K562 (cell line): ENCODE measurements around the gene ZNF800. TPM values are rescaled to one million over a fixed set of nuclear protein-coding genes. Genes with fewer than 3 reads are reported as not detected.

Experiments
- CBX1 ChIP-seq: sonication (generic); IDR thresholded peaks from 2 replicates; pipeline ENCODE4 v1.6.1; 2016; ENCODE audit warnings: antibody characterized with exemption, low read depth, mild to moderate bottlenecking
- CBX8 ChIP-seq: fragments of 200-600 bp; sonication (generic); IDR thresholded peaks from 2 replicates; pipeline ENCODE4 v1.6.1; 2012; ENCODE audit warnings: borderline replicate concordance, mixed run types, low read depth, mild to moderate bottlenecking, moderate library complexity, mixed read lengths, low read length, control low read depth, inconsistent platforms; ENCODE audit not compliant: poor library complexity, severe bottlenecking; ENCODE audit errors: extremely low read depth
- PML ChIP-seq: IDR thresholded peaks from 2 replicates; pipeline ENCODE4 v1.6.1; 2012; ENCODE audit warnings: low read length, inconsistent platforms
- SMARCE1 ChIP-seq: fragments of 450-650 bp; IDR thresholded peaks from 2 replicates; pipeline ENCODE4 v1.7.1; 2016; ENCODE audit warnings: mild to moderate bottlenecking
- ZBTB17 ChIP-seq: fragments of 450-650 bp; formaldehyde crosslinking; IDR thresholded peaks from 2 replicates; pipeline ENCODE4 v1.4.0; 2020; ENCODE audit warnings: mild to moderate bottlenecking
- ZNF316 ChIP-seq: fragments of 450-650 bp; IDR thresholded peaks from 2 replicates; pipeline ENCODE4 v1.6.1; 2016
- ZNF347 ChIP-seq: fragments of 450-650 bp; formaldehyde crosslinking; IDR thresholded peaks from 2 replicates; pipeline ENCODE4 v1.4.0; 2020; ENCODE audit warnings: low read depth, mild to moderate bottlenecking, moderate library complexity
- ZNF830 ChIP-seq: fragments of 250-450 bp; sonication (Bioruptor Pico); IDR thresholded peaks from 2 replicates; pipeline ENCODE4 v1.5.0; 2021; ENCODE audit warnings: mild to moderate bottlenecking
- polyA plus RNA-seq, 8 experiments: library from polyadenylated mRNA; depleted of rRNA in 4 of 8; stranded (reverse) in 5 of 8; unstranded in 3 of 8; fragments of >200 nt; fragmentation: Nextera tagmentation in 2 of 8; fragmentation: Illumina TruSeq in 1 of 8; extraction: Ambion mirVana in 2 of 8; extraction: Trizol in 1 of 8; gene quantifications; 2 replicates each; pipeline versions ENCODE4 v1.2.1 to v1.2.3, GENCODE V29; 2011 to 2014; ENCODE audit warnings: inconsistent platforms in 1 of 8, missing spikeins in 1 of 8
- total RNA-seq, 7 experiments: library from RNA; depleted of rRNA in 6 of 7; stranded (reverse); fragments of >200 nt in 6 of 7; fragmentation: Illumina TruSeq in 2 of 7; extraction: Trizol in 2 of 7; gene quantifications; 2 replicates each; pipeline versions ENCODE4 v1.2.1 to v1.2.3, GENCODE V29; 2011 to 2021; ENCODE audit warnings: low replicate concordance in 1 of 7
- TF ChIP-seq, protein P1 (sequence below), 2 experiments: fragments of 450-650 bp; IDR thresholded peaks; 2 replicates each; pipeline ENCODE4 v1.6.1; 2016
- TF ChIP-seq, protein P2 (sequence below): fragments of 250-450 bp; sonication (Bioruptor Pico); IDR thresholded peaks from 2 replicates; pipeline ENCODE4 v1.8.0; 2021; ENCODE audit warnings: borderline replicate concordance, mild to moderate bottlenecking, moderate library complexity; ENCODE audit not compliant: poor library complexity, severe bottlenecking

The ZNF800 gene
- total and polyA plus RNA-seq, 9 of the 15 experiments (the other 6 are each of a cell fraction or from before 2014, with no cell fraction given) = 7.5 to 58.3 (median 33.4) TPM

DNA sequence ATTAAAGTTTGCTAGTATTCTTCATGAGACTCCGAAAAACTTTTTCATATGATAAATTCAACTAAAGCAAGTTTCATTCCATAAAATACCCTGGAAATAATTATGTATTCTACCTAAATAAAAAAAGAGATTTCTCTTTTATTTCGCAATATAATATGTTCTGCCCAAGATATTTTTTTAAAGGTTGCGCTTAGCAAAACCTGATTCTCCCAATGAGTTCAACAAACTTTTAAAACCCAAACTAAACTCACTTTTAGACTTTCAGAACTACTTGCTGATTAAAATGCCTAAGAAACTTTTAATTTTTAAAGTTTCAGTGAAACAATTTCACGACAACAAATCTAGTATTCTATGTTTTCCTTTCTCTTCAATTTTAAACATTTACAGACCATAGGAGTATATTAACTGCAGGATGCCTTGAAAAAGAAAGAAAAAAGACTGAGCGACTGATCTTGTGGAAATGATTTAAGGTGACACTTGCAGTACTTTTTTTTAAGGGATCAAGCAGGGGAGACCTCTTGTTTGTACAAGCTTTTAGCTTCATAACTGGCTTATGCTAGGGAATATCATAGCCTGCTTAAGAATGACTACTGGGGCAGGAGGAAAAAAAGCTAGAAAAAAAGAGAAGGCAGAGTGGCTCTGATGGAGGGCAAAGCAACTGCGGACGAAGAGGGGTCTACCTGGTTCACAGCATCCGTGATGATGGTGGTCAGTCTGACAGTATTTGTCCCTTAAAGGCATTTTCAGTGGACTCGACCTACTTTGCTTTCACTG lies 1.5 kb downstream of the ZNF800 start (continued):
- no peak for TF ChIP-seq ZNF830
- TF ChIP-seq SMARCE1 = no peak
- TF ChIP-seq ZNF347 (CRISPR knock-in tag) = 0 out of 2 replicates have a peak, but pooled peaks have one; percentile 9
- TF ChIP-seq PML = no peak
- TF ChIP-seq CBX1 = no peak
- no peak for TF ChIP-seq CBX8
- TF ChIP-seq, protein P1, sequence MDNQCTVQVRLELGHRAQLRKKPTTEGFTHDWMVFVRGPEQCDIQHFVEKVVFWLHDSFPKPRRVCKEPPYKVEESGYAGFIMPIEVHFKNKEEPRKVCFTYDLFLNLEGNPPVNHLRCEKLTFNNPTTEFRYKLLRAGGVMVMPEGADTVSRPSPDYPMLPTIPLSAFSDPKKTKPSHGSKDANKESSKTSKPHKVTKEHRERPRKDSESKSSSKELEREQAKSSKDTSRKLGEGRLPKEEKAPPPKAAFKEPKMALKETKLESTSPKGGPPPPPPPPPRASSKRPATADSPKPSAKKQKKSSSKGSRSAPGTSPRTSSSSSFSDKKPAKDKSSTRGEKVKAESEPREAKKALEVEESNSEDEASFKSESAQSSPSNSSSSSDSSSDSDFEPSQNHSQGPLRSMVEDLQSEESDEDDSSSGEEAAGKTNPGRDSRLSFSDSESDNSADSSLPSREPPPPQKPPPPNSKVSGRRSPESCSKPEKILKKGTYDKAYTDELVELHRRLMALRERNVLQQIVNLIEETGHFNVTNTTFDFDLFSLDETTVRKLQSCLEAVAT (IDR thresholded peaks at IDR 0.05) = peak in 1 of 2 experiments; percentile 15; a peak in 1 of 4 replicates
- TF ChIP-seq ZBTB17 (CRISPR knock-in tag) = no peak
- TF ChIP-seq, protein P2, sequence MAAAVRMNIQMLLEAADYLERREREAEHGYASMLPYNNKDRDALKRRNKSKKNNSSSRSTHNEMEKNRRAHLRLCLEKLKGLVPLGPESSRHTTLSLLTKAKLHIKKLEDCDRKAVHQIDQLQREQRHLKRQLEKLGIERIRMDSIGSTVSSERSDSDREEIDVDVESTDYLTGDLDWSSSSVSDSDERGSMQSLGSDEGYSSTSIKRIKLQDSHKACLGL (CRISPR knock-in tag) = no peak
- no peak for TF ChIP-seq ZNF316
